Measurements from ENCODE around the gene EYA2. TPM values are rescaled to one million over a fixed set of nuclear protein-coding genes. Genes with fewer than 3 reads are reported as not detected.

EYA2 gene
- total and polyA plus RNA-seq, 2 experiments from 2014 or later = 1.4 to 2.0 TPM

DNA sequence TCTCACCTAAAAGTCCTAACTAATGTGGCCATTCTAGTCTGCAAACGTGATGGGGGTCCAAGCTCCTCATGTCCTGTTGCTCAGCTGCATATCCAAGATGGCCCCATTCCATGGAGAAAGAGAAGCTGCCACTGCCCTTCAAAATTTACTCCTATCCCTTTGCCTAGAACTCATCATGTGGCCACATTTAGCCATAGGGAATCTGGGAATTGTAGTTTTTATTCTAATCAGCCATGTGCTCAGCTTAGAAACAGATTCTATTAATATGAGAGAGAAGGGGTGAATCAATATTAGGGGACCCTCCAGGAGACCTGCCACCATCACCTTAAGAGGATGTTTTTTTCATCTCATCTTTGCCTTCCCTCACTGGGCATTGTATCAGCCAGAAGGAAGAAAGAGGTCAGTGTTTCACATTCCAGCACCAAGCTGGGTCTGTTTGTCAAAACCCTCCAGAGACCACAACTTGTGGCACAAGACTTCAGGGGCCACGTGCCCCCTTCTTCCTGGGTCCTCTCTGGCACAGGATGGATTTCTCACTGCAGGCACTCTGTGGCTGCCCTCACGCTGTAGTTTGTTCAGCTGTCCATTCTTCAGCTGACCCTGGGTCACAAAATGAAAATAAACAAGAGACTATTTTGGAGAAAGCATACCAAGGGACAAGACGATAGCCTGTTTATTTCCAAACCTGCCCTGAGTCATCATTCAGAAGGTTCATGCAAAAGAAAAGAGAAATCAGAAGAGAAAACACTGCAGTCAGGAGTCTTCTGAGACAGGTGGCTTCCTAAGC is 172.0 kb downstream of the EYA2 start:
- Histone ChIP-seq H3K4me2 (no peak overlapping the region), H3K9me3 (ENCODE audit: low read depth) (peaks cover 20% of the 10 kb centered on the region), H3K27ac (no peak overlapping the region), H2AFZ (no peak overlapping the region), H3K27me3 (no peaks in the 10 kb centered on the region), H3K4me1 (ENCODE audit: insufficient read depth) (no peaks in the 10 kb centered on the region), H4K20me1 (ENCODE audit: insufficient read depth, poor library complexity, severe bottlenecking) (no peaks in the 10 kb centered on the region), H3K9me2 (replicated peaks; ENCODE audit: insufficient read depth) (no peaks in the 10 kb centered on the region), H3K36me3 (replicated peaks; ENCODE audit: insufficient read depth, low read depth) (no peaks in the 10 kb centered on the region), H3K4me3 (no peak overlapping the region), H3K79me2 (no peaks in the 10 kb centered on the region)
- WGBS (ENCODE audit: low lambda C conversion rate, missing lambda C conversion rate) = 69% methylated on average over 4 of the region's 4 CpGs
- no peak for DNase-seq (ENCODE audit: low spot score)
- no peak for TF ChIP-seq CTCF (IDR thresholded peaks at IDR 0.05; ENCODE audit: poor library complexity)
- no peak for TF ChIP-seq EZH2phosphoT487 (IDR thresholded peaks at IDR 0.05; ENCODE audit: low read depth, severe bottlenecking, unreplicated experiment)
- TF ChIP-seq EZH2 (IDR thresholded peaks at IDR 0.05; ENCODE audit: borderline replicate concordance) = no peak

DNA sequence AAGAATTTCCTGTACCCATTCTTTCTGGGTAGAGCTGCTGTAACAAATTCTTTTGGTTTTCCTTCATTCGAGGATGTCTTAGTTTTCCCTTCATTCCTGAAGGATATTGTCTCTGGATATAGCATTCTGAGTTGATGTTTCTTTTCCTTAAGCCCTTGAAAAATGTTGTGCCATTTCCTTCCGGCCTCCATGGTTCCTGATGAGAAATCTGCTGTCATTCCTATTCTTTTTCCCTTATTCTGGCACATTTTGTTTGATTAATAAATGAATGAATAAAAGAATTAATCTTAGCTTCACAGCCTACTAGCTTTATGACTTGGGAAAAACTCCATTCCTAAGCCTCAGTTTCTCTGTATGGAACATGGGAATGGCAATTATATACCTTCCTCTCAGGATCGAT is 173.1 kb downstream of the EYA2 start:
- no peak overlapping the region for H2AFZ ChIP-seq
- H3K4me3 ChIP-seq = no peak overlapping the region
- no peaks in the 10 kb centered on the region for H3K79me2 ChIP-seq
- no peaks in the 10 kb centered on the region for H3K9me2 ChIP-seq (replicated peaks; ENCODE audit: insufficient read depth)
- H3K27ac ChIP-seq = no peak overlapping the region
- no peaks in the 10 kb centered on the region for H3K27me3 ChIP-seq
- WGBS (ENCODE audit: low lambda C conversion rate, missing lambda C conversion rate) = 92% methylated on average over 3 of the region's 3 CpGs
- H4K20me1 ChIP-seq (ENCODE audit: insufficient read depth, poor library complexity, severe bottlenecking) = no peaks in the 10 kb centered on the region
- peaks cover 20% of the 10 kb centered on the region for H3K9me3 ChIP-seq (ENCODE audit: low read depth)
- H3K4me1 ChIP-seq (ENCODE audit: insufficient read depth) = no peaks in the 10 kb centered on the region
- H3K4me2 ChIP-seq = no peak overlapping the region
- DNase-seq (ENCODE audit: low spot score) = no peak
- TF ChIP-seq CTCF (IDR thresholded peaks at IDR 0.05; ENCODE audit: poor library complexity) (no peak), EZH2 (IDR thresholded peaks at IDR 0.05; ENCODE audit: borderline replicate concordance) (no peak)
- H3K36me3 ChIP-seq (replicated peaks; ENCODE audit: insufficient read depth, low read depth) = no peaks in the 10 kb centered on the region

DNA sequence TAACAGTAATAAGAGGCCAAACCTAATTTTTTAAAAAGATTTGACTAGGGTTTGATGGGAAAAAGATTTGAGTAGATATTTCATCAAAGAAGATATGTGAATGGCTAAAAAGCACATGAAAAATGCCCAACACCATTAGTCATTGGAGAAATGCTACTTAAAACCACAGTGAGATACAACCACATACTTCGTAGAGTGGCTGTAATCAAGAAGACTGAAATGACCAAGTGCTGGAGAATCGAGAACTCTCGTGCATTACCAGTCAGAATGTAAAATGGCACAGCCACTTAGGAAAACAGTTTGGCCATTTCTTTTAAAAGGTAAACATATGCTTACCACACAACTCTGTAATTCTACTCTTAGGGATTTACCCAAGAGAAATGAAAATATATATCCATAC is 175.5 kb downstream of the EYA2 start:
- no peaks in the 10 kb centered on the region for H3K79me2 ChIP-seq
- H3K9me2 ChIP-seq (replicated peaks; ENCODE audit: insufficient read depth) = no peaks in the 10 kb centered on the region
- H3K4me1 ChIP-seq (ENCODE audit: insufficient read depth) = no peaks in the 10 kb centered on the region
- peaks cover 20% of the 10 kb centered on the region for H3K9me3 ChIP-seq (ENCODE audit: low read depth)
- H4K20me1 ChIP-seq (ENCODE audit: insufficient read depth, poor library complexity, severe bottlenecking) = no peaks in the 10 kb centered on the region
- no peak overlapping the region for H3K4me3 ChIP-seq
- no peak overlapping the region for H3K4me2 ChIP-seq
- H3K36me3 ChIP-seq (replicated peaks; ENCODE audit: insufficient read depth, low read depth) = no peaks in the 10 kb centered on the region
- no peak overlapping the region for H3K27ac ChIP-seq
- TF ChIP-seq EZH2 (IDR thresholded peaks at IDR 0.05; ENCODE audit: borderline replicate concordance) (no peak), EZH2phosphoT487 (IDR thresholded peaks at IDR 0.05; ENCODE audit: low read depth, severe bottlenecking, unreplicated experiment) (no peak), CTCF (IDR thresholded peaks at IDR 0.05; ENCODE audit: poor library complexity) (no peak)
- H2AFZ ChIP-seq = no peak overlapping the region
- no peak for DNase-seq (ENCODE audit: low spot score)
- WGBS (ENCODE audit: low lambda C conversion rate, missing lambda C conversion rate) = 89% methylated on average over 3 of the region's 3 CpGs
- no peaks in the 10 kb centered on the region for H3K27me3 ChIP-seq

Data from hepatocyte (in vitro differentiated cells).